Hair follicle dermal papilla cell (primary cell): ENCODE results near the gene RBPJL. TPM values are rescaled to one million over a fixed set of nuclear protein-coding genes. Genes with fewer than 3 reads are reported as not detected.

Experiments used
- total RNA-seq: library from RNA; depleted of rRNA; stranded (reverse); fragments of >200 nt; gene quantifications from 2 replicates; pipeline ENCODE4 v1.2.3, GENCODE V29; 2012

RBPJL gene, protein sequence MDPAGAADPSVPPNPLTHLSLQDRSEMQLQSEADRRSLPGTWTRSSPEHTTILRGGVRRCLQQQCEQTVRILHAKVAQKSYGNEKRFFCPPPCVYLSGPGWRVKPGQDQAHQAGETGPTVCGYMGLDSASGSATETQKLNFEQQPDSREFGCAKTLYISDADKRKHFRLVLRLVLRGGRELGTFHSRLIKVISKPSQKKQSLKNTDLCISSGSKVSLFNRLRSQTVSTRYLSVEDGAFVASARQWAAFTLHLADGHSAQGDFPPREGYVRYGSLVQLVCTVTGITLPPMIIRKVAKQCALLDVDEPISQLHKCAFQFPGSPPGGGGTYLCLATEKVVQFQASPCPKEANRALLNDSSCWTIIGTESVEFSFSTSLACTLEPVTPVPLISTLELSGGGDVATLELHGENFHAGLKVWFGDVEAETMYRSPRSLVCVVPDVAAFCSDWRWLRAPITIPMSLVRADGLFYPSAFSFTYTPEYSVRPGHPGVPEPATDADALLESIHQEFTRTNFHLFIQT
- not detected in 2 replicates for total RNA-seq

DNA sequence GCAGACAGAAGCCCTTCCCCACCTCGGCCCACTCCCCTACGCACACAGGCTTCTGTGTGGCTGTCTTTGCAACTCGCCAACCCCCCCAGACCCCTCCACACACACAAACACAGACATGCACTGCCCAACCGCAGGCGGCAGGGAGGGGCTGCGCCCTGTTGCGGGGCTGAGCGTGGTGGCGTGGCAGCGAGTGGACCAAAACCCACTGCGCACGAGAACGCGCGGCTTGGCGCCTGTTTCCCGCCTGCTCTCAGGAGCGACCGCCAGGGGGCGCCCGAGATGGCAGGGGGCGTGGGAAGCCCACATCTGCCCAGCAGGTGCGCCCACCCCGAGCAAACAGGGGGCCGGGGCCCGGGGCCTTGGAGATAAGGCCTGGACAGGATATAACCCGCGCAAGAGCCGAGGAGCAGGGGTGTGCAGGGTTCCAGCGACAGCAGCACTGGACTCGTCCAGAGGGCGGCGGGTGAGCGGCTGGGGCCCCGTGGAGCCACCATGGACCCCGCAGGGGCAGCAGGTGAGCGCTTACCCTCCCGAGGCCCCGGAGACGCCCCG, at the start of gene RBPJL:
RBPJL (plus strand) TSS at position 410 of the 552 bp plus-strand sequence; CDS start at position 493, 83 bp downstream.

DNA sequence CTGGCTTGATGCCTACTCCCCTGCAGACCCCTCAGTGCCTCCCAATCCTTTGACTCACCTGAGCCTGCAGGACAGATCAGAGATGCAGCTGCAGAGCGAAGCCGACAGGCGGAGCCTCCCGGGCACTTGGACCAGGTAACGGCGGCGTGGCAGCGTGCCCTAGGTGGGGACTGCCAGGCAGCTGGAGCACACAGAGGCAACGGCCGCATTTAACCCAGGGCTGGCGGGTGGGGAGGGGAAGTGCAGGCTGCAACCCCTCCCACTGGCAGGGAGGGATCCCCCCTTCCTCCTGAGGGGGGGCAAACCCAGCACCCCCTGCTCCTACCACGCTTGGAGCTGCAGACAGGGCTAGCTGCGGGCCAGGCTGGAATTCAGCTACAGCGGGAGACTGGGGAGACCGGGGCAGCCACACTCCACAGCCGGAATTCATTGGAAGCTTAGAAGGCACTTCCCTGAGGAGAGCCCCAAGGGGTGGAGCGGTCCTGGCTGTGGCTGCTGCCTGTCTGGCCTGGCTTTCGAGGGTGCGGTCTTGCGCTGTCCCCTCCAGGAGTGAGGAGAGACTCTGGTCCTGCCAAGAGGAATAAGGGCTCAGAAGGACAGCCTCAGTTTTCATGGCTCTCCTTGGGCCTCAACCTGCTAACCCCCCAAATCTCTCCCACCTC, 1.6 kb downstream of the RBPJL start, which contains the start of gene MATN4:
MATN4 (minus strand) TSS at position 183 of the 662 bp plus-strand sequence. CDS start 2,717 bp downstream, outside the sequence.

DNA sequence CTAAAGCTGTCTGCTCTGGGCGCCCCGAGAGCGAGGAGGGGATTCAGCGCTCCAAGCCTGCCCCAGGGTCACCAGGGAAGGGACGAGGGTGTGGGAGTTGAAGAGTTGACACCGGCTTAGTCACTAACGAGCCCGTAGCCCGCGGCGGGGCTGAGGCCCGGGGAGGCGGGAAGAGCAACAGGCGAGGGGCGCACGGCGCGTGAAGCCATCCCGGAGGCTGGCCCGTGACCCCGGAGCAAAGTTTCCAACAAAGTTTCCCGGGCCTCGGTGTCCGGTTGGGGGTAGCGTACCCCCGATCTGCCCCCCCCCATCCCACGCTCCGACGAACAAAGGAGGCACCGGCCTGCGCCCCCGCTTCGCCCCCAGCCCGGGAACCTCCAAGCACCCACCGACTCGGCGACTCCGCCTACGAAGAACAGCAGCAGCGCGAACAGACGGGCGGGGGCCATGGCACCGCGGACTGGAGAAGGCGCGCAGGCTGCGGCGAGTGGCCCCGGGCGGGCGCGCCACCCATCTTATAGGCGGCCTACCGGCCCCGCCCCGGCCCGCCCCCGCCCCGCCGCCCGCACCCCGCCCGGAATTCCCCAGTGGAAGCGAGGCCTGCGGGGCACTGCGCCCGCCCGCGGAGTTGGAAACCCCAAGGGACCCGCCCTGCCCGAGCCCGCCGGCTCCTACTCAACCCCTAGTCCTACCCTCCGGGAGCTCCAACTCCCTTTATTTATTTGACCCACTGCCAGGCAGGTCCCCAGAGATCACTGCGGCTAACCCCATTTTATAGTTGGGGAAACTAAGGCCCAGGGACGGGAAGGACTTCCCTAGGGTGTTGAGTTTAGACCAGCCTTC, 41.5 kb downstream of the RBPJL start, which contains the start of gene SDC4:
SDC4 (minus strand) TSS at position 489 of the 843 bp plus-strand sequence; CDS start at position 449, 40 bp downstream.

DNA sequence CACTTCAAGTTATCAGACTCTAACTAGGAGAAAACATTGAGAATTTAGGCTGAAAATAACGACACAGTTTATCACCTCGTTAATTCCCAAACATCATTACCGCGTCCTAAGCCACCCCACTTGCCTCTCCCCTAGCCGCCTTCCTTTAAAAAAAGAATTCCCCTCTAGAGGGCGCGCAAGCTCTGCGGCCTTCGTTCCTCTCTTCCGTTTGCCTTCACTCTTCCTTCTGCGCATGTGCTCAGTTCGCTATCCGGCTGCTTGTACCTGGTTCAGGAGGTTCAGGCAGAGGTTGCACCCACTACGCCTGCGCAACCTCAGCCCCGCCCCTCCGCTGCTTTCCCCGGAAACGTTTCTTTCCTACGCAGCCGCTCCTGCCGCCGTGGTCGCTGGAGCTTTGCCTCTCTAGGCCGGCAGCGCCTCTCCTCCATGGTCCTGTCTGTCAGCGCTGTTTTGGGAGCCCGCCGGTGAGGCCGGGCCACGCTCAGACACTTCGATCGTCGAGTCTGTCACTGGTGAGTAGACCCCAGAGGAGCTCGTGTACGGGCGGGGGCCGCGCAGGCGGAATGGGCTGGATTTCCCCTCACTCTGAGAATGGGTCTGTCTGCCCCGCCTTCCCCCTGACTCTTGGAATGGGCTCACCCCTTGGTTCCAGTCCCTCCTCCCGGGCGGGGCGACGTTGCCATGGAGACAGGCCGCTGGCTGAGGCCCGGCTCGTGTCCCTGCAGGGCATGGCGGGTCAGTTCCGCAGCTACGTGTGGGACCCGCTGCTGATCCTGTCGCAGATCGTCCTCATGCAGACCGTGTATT, 56.4 kb downstream of the RBPJL start, which contains the start of gene SYS1:
SYS1 (plus strand) TSS at position 353 of the 807 bp plus-strand sequence; CDS start at position 729, 376 bp downstream.

Other genes starting within 250 kb of the RBPJL start
- 5.3 and 5.5 TPM in 2 replicates for gene KCNS1, start 205.7 kb upstream of the RBPJL start, total RNA-seq
- gene WFDC5, start 191.7 kb upstream of the RBPJL start, total RNA-seq: not detected in 2 replicates
- gene WFDC12, start 182.4 kb upstream of the RBPJL start, total RNA-seq: not detected in 2 replicates
- gene PI3, start 131.9 kb upstream of the RBPJL start, total RNA-seq: not detected in 2 replicates
- gene SEMG1, start 99.8 kb upstream of the RBPJL start, total RNA-seq: not detected in 2 replicates
- not detected in 2 replicates for gene SEMG2, start 85.5 kb upstream of the RBPJL start, total RNA-seq
- not detected in 2 replicates for gene SLPI, start 52.3 kb upstream of the RBPJL start, total RNA-seq
- not detected in 2 replicates for gene MATN4, start 1.5 kb downstream of the RBPJL start, total RNA-seq
- gene SDC4, start 41.6 kb downstream of the RBPJL start, total RNA-seq: 170 and 210 TPM in 2 replicates
- gene SYS1, start 56.3 kb downstream of the RBPJL start, total RNA-seq: 32.5 and 33.3 TPM in 2 replicates
- not detected in 2 replicates for gene TP53TG5, start 71.5 kb downstream of the RBPJL start, total RNA-seq
- 3.9 and 10.2 TPM in 2 replicates for gene DBNDD2, start 101.4 kb downstream of the RBPJL start, total RNA-seq
- 51.0 and 63.4 TPM in 2 replicates for gene PIGT, start 109.3 kb downstream of the RBPJL start, total RNA-seq
- not detected in 2 replicates for gene WFDC2, start 162.9 kb downstream of the RBPJL start, total RNA-seq
- gene SPINT3, start 208.8 kb downstream of the RBPJL start, total RNA-seq: not detected in 2 replicates
- not detected in 2 replicates for gene WFDC6, start 232.6 kb downstream of the RBPJL start, total RNA-seq
- gene EPPIN, start 240.6 kb downstream of the RBPJL start, total RNA-seq: not detected in 2 replicates